Cardiac fibroblast (primary cell): ENCODE data around the gene ZNF662.

Experiments used
- DNase-seq, 2 donors: peaks; one replicate each; pipeline versions ENCODE4 v3.0.0 to v3.0.0-alpha.2; 2010; ENCODE audit warnings: low read depth in 2 of 2
- H3K4me3 ChIP-seq, 2 donors: replicated peaks in 1 of 2; 1 replicate in 1 of 2; 2 replicates in 1 of 2; pipeline ENCODE4 v1.5.1; 2011; ENCODE audit warnings: low read depth in 2 of 2, low read length in 2 of 2, mild to moderate bottlenecking in 2 of 2, moderate library complexity in 1 of 2
- TF ChIP-seq, protein P1 (sequence below): IDR thresholded peaks from one replicate; pipeline ENCODE4 v1.5.1; 2011; ENCODE audit warnings: low read depth, mild to moderate bottlenecking, low read length, inconsistent platforms

Gene ZNF662

DNA sequence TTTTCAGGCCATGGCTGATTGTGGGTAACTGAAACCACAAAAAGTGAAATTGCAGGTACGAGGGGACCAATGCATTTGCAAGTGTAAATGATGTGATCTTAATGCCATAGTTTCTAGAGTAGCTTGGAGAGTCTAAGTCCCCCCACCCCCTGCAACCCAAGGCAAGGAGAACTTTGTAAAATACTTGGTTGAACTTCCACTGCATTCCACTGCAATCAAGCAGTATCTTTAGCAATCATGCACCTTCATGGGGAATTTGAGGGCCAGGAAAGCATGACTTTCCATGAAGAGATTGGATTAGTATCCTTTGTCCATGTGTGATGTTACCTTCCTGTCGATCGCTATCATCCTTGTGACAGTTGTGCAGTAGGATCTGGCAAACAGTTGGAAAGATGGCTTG, 18.9 kb upstream of the ZNF662 start:
- H3K4me3 ChIP-seq, result no peak overlapping the region
- TF ChIP-seq, protein P1, sequence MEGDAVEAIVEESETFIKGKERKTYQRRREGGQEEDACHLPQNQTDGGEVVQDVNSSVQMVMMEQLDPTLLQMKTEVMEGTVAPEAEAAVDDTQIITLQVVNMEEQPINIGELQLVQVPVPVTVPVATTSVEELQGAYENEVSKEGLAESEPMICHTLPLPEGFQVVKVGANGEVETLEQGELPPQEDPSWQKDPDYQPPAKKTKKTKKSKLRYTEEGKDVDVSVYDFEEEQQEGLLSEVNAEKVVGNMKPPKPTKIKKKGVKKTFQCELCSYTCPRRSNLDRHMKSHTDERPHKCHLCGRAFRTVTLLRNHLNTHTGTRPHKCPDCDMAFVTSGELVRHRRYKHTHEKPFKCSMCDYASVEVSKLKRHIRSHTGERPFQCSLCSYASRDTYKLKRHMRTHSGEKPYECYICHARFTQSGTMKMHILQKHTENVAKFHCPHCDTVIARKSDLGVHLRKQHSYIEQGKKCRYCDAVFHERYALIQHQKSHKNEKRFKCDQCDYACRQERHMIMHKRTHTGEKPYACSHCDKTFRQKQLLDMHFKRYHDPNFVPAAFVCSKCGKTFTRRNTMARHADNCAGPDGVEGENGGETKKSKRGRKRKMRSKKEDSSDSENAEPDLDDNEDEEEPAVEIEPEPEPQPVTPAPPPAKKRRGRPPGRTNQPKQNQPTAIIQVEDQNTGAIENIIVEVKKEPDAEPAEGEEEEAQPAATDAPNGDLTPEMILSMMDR, result no peak
- no peak for DNase-seq

DNA sequence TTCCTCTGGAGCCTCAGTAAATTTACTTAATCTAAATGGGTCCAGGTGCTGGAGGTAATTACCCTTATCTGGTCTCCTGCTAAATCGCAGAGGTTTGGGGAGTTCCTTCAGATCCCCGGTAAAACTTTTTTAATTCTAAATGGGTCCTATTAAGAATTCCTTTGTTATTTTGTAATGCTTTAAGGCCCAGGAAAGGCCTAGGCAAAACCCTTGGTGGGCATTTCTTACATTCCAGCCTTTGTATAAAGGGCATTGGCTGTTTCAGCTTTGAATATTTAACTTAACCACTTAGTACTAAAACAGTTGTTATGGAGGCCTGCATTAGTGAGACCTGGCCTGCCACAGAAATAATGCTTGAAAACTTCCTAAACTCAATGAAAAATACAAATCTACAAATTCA, 14.9 kb upstream of the ZNF662 start:
- no peak for DNase-seq
- no peak overlapping the region for H3K4me3 ChIP-seq
- TF ChIP-seq, protein P1, result no peak

DNA sequence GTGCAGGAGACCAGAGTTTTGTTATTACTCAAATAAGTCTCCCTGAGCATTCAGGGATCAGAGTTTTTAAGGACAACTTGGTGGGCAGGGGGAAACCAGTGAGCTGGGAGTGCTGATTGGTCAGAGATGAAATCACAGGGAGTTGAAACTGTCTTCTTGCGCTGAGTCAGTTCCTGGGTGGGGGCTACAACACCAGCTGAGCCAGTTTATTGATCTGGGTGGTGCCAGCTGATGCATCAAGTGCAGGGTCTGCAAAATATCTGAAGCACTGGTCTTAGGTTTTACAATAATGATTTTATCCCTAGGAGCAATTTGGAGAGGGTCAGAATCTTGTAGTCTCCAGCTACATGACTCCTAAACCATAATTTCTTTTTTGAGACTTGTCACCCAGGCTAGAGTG, 13.8 kb upstream of the ZNF662 start:
- no peak overlapping the region for H3K4me3 ChIP-seq
- DNase-seq, result peak in 1 of 2 donors; percentile 17
- TF ChIP-seq, protein P1, result no peak

DNA sequence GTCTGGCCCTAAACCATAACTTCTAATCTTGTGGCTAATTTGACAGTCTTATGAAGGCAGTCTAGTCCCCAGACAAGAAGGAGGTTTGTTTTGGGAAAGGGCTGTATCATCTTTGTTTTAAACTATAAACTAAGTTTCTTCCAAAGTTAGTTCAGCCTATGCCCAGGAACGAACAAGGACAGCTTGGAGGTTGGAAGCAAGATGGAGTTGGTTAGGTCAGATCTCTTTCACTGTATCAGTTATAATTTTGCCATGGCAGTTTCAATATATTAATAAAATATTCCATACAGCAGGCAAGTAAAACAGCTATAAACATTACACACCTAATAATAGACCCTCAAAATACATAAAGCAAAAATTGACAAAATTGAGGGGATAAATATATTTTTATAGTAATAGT, 13.1 kb upstream of the ZNF662 start:
- TF ChIP-seq, protein P1, result no peak
- no peak for DNase-seq

DNA sequence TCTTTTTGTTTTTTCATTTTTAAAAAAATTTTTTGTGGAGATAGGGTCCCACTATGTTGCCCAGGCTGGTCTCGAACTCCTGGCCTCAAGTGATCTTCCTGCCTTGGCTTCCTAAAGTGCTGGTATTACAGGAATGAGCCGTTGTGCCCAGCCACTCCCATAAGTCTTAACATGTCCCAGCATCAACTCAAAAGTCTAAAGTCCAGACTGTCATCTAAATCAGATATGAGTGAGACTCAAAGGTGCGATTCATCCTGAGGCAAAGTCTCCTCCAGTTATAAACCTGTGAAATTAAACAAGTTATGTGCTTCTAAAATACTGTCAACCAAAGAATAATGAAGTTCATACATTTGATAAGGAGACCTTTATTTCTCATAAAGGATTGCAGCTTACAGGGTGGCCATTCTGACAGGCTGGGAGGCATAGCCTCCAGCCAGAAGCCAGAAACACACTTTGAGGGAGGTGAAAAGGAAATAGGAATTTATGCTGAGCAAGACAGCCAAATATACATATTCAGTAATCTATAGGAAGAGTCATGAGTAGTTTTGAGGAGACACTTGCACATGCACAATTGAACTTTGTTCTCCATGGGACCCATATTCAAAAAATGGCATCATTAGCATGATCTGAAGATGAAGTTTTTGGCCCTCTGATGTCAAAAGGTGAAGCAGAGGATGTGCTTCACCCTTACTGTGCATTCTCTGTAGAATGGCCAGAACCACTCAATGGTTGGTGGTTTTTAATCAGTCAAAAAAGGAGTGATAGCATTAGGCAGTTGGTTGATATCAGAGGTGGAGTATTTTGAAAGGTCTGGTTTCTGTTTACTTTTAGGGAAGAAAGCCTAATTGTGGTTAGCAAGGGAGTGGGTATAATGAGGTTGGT, 11.0 kb upstream of the ZNF662 start:
- H3K4me3 ChIP-seq, result no peak overlapping the region
- TF ChIP-seq, protein P1, result no peak
- DNase-seq, result no peak

More for the DNA sequence above, 13.1 kb upstream of the ZNF662 start:
- no peak overlapping the region for H3K4me3 ChIP-seq

DNA sequence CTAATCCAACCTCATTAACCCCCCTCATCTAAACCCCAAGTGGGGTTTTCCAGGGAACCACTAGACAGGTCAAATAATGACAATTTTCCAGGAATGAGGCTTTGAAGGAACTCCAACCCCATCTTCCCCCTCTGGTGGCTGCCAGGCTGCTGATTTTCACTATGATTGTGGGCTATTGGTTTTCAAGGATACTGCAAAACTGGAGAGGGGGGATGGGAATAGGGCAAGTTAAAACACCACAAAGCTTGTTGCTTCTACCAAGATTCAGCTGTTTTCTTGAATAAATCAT, 10.4 kb upstream of the ZNF662 start:
- no peak overlapping the region for H3K4me3 ChIP-seq
- TF ChIP-seq, protein P1, result no peak
- DNase-seq, result no peak
